Adrenal gland (tissue), 5 donors: Measurements from ENCODE around the gene MRC1.

Experiments used
- CTCF ChIP-seq, 6 experiments: fragments of 450-650 bp in 4 of 6; fragments of 200-600 bp in 2 of 6; sonication (generic) in 1 of 6; IDR thresholded peaks; 1 replicate in 5 of 6; 2 replicates in 1 of 6; pipeline versions ENCODE4 v1.5.1 to v1.8.0; 2016 to 2021; ENCODE audit warnings: antibody characterized with exemption in 6 of 6, mild to moderate bottlenecking in 2 of 6, moderate library complexity in 1 of 6
- POLR2A ChIP-seq, 2 donors: fragments of 450-650 bp; IDR thresholded peaks; one replicate each; pipeline ENCODE4 v1.6.1; 2017; ENCODE audit warnings: antibody characterized with exemption in 2 of 2, mild to moderate bottlenecking in 2 of 2, moderate library complexity in 1 of 2
- donor health status: DM: no; HTN: no; CAD: no.

DNA sequence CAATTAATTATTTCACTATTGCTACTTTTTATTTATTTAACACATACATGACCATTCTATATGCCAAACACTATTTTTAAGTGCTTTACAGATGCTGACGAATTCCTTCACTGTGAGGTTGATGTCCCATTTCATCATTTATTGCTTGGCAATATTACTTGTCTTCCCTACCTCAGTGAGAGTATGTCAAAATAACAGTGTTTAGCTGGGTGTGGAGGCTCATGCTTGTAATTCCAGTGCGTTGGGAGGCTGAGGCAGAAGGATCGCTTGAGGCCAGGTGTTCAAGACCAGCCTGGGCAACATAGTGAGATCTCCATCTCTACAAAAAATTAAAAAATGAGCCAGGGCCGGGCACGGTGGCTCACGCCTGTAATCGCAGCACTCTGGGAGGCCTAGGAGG, 19.8 kb upstream of the MRC1 start:
- TF ChIP-seq CTCF (IDR thresholded peaks at IDR 0.05) (no peak), POLR2A (IDR thresholded peaks at IDR 0.05) (no peak)
